Effector CD8-positive, alpha-beta T cell (primary cell): ENCODE data around the gene CYP1A2.
"Not testable (repeated sequence)": the region's sequence is repeated elsewhere in the genome, so short reads cannot be mapped to it uniquely, and the experiment has no call there.

Experiments
- DNase-seq: peaks from one replicate; lab custom pipeline; 2025; lab: John Stamatoyannopoulos, UW
- total RNA-seq, 4 experiments: gene quantifications; one replicate each; lab custom pipeline; 2026; lab: John Stamatoyannopoulos, UW

CYP1A2 gene, protein sequence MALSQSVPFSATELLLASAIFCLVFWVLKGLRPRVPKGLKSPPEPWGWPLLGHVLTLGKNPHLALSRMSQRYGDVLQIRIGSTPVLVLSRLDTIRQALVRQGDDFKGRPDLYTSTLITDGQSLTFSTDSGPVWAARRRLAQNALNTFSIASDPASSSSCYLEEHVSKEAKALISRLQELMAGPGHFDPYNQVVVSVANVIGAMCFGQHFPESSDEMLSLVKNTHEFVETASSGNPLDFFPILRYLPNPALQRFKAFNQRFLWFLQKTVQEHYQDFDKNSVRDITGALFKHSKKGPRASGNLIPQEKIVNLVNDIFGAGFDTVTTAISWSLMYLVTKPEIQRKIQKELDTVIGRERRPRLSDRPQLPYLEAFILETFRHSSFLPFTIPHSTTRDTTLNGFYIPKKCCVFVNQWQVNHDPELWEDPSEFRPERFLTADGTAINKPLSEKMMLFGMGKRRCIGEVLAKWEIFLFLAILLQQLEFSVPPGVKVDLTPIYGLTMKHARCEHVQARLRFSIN
- total RNA-seq: 0 reads per million in 4 experiments

DNA sequence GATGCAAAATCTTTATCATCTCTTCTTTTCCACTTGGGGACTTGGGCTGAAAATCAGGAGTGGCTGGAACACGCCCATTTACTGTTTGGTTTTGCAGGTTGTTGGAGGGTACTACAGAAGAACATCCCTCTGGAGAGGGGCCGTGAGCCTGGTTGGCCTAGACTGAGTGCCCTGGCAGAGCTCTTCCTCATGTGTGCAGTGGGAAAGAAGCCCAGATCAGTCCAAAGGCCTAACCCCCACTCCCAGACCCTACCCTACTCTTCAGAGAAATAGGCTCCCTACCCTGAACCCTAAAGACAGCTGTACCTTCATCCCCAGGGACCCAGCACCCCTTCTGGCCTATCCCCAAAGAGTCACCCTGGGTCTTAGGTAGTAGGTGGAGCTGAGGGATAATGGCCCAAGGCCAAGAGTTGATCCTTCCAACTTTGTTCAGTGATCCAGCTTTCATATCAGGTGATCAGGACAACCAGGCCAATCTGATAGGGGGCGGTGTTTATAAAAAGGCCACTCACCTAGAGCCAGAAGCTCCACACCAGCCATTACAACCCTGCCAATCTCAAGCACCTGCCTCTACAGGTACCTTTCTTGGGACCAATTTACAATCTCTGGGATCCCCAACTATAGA, at the start of gene CYP1A2:
CYP1A2 (plus strand) TSS at position 524 of the 625 bp plus-strand sequence. CDS start 894 bp downstream, outside the sequence.
- no peak for DNase-seq

DNA sequence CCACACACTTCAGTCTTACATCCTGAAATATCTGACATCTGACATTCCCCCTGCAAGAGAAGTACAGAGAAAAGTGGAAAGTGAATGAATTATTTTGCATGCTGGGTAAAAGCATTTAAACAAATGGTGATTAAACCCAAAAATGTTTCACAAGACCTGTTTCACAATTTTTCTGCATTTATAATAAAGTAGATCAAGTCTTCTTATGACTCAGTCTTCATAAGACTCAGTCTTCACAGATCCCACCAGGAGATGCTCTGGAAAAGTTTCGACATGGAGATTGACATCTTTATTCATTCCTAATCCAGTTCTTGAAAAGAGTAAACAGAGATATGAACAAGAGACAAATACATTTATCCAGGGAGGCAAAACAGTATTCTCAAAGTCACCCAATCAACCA, 39.6 kb upstream of the CYP1A2 start:
- no peak for DNase-seq

DNA sequence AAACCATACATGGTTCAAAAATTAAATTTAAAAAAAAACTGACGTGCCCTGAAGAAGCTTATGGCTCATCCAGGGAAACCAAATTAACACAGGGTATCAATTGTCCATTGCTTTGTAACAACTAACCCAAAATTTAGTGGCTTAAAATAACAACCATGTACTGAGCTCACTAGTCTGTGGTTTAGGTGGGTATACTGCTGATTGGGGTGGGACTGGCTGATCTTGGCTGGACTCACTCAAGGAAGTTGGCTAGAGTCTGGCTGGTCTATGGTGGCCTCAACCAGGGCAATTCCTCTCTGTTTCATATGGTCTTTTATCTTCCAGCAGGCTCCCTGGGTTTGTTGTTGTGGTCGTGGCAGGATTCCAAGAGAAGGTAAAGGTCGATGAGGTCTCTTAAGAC, 38.8 kb upstream of the CYP1A2 start:
- no peak for DNase-seq

DNA sequence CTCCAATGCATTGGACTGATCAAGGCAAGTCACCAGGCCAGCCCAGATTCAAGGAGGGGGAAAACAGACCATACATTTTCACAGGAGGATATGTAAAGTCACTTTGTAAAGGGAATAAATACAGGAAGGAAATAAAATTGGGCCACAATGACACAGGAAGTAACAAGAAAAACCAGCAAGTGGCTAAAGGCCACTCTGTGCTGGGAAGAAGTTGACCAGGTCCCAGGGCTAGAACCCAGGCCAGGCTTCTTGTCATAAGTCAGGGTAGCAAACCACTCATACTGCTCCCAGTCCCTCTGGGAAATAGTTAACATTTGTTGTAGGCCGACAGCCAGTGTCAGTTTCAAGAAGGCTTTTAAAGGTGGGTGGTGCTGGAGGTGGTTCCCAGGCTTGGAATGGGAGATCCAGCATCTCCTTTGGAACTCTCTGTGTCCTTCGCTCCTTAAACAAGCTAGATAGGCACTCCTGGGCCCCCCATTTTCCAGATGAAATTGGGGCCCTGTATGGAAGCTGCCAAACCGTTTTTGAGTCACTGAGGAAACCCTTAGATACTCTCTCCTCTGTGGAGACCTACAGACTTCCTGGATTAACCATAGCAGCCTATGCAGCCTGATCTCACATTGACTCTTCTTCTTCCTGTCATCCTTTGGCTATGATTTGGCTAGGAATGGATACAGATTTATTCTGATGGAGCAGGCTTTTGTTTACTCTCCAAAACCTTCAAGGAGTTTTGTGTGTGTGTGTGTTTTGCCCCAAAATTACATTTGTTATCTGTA, 38.1 kb upstream of the CYP1A2 start:
- DNase-seq: no peak

DNA sequence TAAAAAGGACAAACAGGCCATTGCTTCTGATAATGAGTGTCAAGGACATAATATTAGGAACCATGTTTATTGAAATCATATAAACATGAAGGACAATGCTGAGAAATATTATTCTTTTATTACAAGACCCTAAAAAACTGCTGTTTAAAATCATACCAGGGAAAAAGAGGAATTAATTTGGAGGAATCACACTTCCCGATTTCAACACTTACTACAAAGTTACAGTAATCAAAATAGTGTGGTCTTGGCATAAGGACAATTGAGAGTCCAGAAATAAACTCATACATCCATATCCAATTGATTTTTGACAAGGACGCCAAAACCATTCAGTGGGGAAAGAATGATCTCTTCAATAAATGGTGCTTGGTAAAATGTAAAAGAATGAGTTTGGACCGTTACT, 36.3 kb upstream of the CYP1A2 start:
- DNase-seq: no peak

DNA sequence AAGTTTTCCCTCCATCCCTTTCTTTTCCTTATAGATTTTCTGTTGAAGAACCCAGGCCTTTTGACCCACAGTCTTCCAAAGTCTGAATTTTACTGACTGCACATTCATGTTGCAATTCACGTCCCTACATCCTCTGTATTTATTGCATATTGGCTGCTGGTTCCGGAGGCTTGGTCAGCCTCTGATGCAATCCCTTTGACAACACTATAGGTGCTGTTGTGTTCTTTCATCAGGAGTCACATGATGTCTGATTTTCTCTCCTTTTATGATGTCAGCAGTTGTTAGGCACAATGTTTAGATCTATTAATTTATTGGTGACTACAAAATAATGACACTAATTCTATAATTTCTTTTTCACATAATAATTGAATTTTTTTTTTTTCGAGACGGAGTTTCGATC, 32.0 kb upstream of the CYP1A2 start:
- no peak for DNase-seq

DNA sequence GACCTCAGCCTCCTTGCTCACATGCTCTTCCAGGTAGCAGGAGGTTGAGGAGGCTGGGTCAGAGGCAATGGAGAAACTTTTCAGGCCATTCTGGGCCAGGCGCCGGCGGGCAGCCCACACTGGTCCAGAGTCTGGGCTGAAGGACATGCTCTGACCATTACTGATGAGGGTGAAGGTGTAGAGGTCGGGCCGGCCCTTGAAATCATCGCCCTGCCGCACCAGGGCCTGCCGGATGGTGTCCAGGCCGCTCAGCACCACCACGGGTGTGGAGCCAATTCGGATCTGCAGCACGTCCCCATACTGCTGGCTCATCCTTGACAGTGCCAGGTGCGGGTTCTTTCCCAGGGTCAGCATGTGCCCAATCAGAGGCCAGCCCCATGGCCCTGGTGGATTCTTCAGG, 26.1 kb upstream of the CYP1A2 start:
- DNase-seq: no peak

DNA sequence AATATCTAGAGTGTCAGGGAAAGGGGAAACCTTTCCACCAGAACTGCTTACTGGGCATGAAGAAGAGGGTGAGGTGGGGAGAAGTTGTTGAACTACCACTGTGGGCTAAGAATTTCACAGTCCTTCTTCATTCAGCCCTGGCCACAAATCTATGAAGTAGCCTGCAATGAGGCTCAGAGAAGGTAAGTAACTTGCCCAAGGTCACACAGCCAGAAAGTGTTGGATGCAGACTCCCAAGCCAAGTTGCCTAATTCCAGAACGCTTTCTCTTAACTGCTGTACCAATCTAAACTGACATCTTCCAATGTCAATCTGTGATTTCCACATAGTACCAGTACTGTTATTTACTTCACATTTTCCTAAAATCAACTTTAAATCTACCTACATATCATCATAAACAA, 25.5 kb upstream of the CYP1A2 start:
- DNase-seq: no peak

DNA sequence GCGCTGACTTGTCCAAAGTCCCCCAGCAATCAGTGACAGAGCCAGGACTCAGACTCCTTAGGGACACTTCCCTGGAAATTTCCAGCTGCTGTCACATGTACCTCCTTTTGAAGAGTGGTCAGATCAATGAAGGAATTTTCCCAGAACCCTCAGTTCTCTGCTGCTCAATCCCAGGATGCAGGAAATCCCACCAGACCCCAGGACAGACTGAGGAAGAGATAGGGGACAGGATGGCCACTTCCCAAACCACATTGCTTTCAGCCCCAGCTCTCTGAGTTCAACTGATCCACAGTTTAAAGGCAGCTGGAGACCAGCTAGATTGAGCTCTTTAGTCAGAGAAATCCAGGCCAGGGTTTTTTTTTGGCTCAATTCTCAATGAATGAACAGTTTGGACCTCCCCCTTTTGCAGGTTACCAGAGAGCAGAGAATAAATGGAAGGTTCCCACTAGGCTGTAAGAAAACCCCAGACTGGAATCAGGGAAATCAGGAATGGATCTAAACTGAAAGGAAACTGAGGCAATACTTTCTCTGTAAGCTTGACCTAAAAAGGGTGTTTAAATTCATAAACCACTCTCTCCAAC, 24.8 kb upstream of the CYP1A2 start:
- DNase-seq: no peak

DNA sequence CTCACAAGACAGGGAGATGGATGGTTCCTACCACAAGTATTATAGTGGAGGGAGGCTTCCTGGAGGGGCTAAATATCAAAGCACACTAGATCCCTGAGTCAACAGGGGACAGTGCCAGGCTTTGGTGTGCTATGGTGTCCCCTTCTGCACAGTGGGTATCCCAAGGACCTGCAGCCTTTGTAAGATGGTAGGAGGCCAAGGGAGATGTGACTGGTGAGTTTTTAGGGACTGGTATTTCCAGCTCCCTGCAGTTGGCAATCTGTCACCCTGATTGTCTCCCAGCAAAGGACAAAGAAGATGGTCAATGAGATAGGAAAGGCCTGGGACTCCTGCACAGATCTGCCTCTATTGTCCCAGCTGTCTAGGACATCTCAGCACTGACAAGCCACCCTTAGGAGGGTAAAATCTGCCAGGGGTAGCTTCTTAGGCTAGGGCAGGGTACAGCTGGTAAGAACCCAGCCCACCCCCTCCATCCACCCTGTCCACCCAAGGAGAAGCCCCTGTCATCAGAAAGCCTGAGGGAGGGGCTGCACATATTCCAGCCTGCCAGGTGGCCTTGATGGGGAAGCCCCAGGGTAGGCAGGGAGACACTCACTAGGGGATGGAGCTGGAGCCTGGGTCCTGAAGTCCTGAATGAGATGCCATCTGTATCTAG, 23.9 kb upstream of the CYP1A2 start:
- DNase-seq: no peak

DNA sequence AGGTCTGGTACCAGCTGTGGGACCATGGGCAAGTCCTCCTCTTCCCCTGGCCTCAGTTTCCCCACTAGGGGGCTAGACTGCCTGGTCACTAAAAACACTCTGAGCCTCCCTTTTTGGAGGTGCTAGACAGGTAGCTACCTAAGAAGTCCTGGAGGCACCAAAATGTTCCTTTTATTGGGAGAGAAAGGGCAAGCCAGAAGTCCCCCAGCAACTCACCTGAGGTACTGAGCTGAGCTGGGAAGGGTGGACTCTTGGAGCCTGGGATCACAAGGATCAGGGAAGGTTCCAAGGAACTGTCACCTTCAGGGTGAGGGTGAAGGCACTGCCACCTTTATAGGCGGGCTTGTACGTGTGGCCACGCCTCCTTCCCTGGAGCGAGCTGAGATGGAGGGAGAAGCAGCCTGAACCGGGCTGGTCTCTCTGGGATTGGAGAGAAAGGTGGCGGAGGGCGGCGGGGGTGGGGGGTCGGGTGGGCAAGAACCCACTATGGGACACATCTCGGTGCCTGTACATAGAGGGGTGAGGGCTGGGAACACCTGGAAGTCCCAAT, 23.3 kb upstream of the CYP1A2 start, which contains the start of gene CYP1A1:
CYP1A1 (minus strand) TSS at position 304 of the 550 bp plus-strand sequence. CDS start 2,431 bp downstream, outside the sequence.
- DNase-seq: no peak

DNA sequence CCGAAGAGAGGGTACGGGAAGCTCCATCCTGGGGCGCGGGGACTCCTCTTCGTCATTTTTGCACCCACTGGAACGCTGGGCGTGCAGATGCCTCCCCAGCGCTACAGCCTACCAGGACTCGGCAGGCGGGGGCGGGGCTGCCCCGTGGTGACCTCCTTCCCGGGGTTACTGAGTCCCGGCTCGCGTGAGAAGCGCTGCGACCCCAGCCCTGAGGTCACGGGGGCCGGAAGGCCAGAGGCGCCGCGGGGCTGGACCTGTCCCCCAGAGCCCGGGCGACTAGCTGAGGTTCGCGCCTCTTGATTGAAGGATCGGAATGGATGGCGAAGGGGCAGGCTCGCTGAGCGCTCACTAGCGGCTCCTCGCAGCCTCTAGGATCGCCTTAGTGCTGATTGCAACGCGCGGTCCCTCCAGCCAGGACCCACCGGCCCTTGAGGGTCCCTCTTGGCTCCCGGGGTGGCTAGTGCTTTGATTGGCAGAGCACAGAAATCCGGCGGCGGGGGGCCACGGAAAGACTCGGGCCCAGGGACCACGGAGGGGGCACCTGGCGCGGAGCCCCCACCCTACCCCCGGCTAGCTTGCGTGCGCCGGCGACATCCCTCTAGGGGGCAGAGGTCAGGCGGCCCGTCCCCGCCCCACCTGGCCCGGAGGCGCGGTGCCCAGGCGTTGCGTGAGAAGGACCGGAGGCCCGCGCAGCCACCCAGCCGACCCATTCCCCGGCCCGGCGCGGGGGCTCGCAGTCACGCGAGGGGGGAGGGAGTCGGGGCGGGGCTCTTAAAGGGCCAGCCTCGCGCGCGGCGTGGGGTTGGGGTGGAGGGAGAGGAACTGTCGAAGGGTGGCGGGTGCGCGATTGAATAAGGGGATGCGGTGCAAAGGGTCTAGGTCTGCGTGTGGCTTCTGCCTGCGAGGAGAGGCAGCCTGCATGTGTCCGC, 22.5 kb upstream of the CYP1A2 start:
- peak; percentile 12 for DNase-seq

DNA sequence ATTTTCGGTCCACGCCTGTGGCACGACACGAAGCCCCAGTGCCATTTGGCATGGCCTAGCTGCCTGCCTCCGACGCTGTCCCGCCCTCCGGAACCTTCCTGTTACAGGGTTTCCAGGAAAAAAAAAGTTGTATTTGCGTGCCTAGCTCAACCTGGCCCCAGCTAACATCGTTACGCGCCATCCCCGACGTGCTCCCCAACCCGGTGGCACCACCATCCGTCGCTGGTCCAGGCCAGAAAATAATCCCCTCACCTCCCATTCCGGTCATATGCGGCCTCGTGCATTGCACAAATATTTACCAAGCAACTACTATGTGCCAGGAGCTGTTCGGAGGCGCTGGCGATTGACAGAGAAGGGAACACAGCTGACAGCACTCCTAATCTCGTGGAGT, 21.9 kb upstream of the CYP1A2 start:
- no peak for DNase-seq

DNA sequence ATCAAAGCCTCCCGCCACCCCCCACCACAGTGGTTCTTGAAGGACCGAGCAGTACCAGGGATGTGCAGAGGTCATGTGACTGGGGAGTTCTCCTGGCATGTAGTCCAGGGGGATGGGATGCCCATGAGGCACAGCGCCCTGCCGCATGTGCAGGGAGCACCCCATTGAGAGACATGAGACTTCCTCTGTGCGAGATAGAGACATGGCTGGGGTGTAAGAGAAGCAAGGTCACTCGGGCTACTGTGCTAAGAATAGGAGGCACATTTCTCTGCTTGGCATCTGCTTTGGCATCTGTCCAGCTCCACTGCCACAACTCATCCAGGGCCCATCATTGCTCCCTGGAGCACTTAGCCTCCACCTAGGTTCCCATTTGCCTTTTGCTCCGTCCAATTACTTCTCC, 20.9 kb upstream of the CYP1A2 start:
- DNase-seq: no peak

DNA sequence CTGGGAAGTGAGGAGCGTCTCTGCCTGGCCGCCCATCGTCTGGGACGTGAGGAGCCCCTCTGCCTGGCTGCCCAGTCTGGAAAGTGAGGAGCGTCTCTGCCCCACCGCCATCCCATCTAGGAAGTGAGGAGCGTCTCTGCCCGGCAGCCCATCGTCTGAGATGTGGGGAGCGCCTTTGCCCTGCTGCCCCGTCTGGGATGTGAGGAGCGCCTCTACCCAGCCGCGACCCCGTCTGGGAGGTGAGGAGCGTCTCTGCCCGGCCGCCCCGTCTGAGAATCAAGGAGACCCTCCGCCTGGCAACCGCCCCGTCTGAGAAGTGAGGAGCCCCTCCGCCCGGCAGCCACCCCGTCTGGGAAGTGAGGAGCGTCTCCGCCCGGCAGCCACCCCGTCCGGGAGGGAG, 19.9 kb upstream of the CYP1A2 start:
- not testable (repeated sequence) for DNase-seq

DNA sequence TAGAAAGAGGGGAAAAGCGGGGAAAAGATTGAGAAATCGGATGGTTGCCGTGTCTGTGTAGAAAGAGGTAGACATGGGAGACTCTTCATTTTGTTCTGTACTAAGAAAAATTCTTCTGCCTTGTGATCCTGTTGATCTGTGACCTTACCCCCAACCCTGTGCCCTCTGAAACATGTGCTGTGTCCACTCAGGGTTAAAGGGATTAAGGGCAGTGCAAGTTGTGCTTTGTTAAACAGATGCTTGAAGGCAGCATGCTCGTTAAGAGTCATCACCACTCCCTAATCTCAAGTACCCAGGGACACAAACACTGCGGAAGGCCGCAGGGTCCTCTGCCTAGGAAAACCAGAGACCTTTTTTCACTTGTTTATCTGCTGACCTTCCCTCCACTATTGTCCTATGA, 19.3 kb upstream of the CYP1A2 start:
- DNase-seq: not testable (repeated sequence)

DNA sequence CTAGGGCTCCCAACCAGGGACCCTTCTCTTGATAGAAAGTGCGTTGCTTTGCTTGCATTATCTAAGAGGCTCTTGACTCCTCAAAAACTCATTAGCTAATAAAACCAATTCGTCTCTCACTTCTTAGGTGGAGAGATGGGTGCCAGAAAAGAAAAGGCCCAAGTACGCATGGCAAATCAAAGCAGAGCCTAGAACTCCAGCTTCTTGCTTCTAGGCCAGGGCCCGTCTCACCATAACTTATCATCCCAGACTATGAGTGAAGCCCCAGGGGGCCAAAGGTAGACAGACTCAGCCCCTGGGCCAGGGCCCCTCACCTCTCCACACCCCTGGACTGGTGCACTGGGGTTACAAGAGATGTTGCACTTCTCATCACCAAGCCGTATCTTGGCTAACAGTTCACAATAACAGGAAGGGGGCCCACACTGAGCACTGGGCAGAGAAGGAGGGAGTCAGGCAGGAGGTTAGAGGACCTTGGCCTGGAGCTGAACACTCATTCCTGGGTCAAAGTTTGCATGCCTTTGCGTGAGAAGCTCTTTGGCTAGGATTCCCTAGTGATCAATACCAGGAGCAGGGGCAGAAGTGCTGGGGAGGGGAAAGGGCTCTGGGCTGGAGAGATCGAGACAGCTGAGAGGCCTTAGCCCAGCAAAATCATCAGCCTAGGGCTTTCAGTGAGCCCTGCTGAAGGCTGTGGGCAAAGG, 17.9 kb upstream of the CYP1A2 start:
- no peak for DNase-seq

DNA sequence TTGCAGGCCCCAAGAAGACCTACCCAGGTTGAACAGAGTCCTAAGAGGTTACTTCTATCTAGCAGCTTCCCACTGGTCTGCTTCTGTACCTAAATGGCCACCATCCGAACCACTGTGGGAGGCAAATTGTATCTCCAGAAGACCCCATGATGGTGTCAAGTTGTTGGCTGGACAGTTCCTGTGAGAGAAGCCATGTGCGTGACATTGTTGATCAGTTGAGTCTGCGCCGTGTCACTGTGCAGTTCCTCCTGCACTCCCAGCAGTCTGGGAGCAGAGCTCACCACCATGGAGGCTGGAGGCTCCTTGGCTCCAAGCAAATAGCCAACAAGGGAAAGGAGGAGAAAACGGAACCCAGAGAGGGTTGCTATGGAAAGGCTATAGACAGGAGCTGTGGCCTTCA, 15.8 kb upstream of the CYP1A2 start:
- no peak for DNase-seq

DNA sequence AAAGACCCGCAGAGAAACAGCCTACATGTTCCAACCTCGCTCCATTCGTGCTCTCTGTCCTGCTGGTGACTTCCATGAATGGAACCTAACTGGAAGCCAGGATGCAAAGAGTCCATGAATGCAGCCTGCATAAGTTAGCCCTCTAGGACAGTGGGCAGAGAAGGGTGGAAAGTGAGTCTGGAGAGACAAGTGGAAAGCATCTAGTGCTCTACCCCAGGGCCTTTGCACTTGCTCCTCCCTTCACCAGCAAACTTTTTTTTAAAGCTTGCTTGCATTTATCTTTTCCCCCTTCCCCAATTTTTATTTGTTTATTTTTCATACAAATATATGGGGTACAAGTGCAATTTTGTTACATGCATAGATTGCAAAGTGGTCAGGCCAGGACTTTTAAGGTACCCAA, 15.4 kb upstream of the CYP1A2 start:
- DNase-seq: no peak
